SKM-1 treated with dmso at 0.1 percent for 144 hours (cell line): ENCODE data around the gene AGBL5.

ENCODE experiments used
- DNase-seq: peaks from one replicate; lab custom pipeline; 2025; ENCODE audit not compliant: unreplicated experiment; lab: John Stamatoyannopoulos, UW

AGBL5 gene, protein sequence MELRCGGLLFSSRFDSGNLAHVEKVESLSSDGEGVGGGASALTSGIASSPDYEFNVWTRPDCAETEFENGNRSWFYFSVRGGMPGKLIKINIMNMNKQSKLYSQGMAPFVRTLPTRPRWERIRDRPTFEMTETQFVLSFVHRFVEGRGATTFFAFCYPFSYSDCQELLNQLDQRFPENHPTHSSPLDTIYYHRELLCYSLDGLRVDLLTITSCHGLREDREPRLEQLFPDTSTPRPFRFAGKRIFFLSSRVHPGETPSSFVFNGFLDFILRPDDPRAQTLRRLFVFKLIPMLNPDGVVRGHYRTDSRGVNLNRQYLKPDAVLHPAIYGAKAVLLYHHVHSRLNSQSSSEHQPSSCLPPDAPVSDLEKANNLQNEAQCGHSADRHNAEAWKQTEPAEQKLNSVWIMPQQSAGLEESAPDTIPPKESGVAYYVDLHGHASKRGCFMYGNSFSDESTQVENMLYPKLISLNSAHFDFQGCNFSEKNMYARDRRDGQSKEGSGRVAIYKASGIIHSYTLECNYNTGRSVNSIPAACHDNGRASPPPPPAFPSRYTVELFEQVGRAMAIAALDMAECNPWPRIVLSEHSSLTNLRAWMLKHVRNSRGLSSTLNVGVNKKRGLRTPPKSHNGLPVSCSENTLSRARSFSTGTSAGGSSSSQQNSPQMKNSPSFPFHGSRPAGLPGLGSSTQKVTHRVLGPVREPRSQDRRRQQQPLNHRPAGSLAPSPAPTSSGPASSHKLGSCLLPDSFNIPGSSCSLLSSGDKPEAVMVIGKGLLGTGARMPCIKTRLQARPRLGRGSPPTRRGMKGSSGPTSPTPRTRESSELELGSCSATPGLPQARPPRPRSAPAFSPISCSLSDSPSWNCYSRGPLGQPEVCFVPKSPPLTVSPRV

GRCh38 chr2:27050996-27051901 lies at the start of gene AGBL5:
AGBL5 (plus strand) TSS chr2:27051668; CDS start chr2:27052959, 1,291 bp downstream.
- peak; percentile 92 for DNase-seq

DNA sequence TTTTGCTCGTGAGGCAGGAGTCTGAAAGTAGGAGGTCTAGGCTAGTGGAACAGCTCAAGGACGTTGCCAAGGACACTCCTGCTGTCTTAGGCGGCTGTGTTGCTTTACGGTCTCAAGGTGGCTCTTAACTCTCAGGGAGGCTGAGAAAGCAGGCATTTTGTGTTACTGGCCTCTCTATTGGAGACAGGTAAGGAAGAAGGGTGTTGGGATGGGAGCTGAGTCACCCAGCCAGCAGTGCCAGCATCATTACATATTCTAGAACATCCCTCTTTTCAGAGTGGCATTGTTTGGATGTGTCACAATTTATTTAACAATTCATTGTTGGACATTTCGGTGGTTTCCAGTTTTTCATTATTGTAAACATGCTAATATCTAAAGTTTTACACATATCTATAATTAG lies 49.5 kb upstream of the AGBL5 start:
- no peak for DNase-seq

DNA sequence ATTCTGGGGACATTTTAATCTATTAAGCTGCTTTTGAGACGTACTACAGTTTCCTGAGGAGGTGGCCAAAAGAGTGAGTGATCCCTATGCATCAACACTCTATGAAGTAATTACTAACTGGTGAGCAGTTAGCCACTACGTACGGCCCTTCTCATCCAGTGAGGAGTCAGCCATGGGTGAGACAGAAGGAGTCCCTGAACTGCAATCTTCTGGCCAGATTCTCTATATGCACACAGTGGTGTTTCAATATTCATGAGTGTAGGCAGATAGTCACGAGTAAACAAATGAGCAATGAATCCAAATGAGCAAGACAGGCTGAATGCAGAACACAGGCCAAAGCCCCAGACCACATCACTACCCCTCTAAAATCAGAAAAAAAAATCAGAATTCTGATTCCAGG lies 48.5 kb upstream of the AGBL5 start:
- DNase-seq, result no peak

DNA sequence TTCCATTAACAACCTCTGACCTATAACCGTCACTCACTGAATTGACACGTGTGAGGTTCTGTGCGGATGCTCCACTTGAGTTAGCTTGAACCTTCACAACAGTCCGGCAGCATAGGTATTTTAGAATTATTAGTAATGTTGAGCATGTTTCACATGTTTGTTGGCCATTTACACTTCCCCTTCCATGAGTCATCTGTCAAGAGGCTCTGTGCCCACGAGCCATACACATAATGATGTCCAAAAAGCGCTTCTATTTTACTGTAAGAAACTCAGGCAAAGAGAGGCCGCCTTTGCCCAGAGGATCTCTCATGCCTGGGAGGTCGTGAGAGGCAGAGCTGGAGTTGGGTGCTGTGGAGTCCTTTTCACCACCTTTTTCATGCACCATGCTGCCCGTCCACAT lies 47.6 kb upstream of the AGBL5 start:
- DNase-seq, result no peak

- no peak for DNase-seq
Observed at GRCh38 chr2:27006602-27007415, 44.7 kb upstream of the AGBL5 start.

DNA sequence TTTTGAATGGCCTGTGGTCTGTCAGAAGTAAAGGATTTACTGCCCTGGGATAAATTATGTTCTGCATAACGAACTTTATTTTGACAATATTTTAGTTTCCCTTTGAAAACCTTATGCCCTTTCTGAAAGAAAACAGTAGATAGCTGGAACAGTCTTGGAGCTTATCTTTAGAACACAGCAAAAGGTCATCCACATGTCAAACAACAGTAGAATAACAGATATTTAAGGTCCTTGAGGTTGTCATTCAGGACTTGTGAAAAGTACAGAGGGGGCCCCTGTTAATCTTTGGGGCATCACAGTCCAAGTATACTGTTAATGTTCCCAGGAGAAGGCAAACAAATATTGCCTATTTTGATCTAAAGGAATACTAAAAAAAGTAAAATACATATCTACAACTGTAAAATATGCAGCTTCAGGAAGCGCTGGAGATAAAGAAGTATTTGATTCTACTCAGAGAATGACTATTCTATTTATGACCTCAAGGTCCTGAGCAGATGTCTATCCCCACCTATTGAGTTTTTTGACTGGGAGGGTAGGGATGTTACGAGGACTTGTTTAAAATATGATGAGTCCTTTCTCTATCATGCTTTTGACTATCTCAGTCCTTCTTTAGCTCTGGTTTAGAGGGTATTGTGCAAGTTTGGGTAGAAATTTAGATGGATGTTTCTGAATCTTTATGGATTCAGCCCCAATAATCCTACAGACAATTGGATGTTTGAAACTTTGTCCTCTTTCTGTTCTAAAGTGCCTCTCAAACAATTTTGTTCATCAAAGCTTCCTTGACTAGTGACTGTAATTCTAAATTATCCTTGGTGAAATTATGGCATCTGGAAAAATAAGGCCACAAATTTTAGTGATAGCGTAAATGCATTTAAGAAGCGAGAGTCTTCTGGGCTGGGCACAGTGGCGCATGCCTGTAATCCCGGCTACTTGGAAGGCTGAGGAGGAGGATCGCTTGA lies 43.8 kb upstream of the AGBL5 start:
- no peak for DNase-seq

- DNase-seq, result no peak
Observed at GRCh38 chr2:27008678-27009077, 42.8 kb upstream of the AGBL5 start.

- no peak for DNase-seq
Observed at GRCh38 chr2:27009083-27009482, 42.4 kb upstream of the AGBL5 start.

DNA sequence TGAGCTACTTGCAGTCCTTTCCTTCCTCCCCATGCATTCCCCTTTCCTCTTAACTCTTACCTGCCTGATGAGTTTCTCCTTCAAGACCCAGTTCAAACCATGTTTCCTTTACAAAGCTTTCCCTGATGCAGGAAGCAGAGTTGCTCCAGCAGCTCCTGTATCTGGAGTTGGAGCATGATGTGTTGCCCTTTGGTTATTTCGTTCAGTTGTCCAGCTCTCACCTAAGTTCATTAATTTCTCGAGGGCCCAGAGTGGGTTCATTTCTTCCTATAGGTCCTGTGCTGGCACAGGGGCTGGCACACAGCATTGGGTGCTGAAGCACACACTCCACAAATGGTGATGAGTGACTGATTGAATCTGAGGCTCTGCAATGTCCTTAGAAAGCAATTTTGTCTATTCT lies 41.8 kb upstream of the AGBL5 start:
- no peak for DNase-seq

DNA sequence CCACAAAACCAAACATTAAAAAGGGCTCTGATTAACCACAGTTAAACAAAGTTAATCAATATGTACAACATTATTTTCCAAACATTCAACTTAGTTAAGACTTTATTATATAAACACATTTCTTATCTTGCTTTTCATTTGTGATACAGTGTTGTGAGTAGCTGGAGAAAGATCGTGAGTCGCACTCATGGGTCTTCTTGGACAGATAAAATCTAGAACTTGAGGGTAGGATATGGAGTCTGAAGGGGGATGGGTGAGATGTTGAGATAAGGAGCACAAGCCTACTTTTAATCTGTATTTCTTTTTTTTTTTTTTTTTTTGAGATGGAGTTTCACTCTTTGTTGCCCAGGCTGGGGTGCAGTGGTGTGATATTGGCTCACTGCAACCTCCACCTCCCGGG lies 41.3 kb upstream of the AGBL5 start:
- no peak for DNase-seq

GRCh38 chr2:27013738-27014137 lies 37.7 kb upstream of the AGBL5 start:
- no peak for DNase-seq

GRCh38 chr2:27014771-27015433 lies 36.6 kb upstream of the AGBL5 start:
- no peak for DNase-seq

GRCh38 chr2:27016801-27017325 lies 34.6 kb upstream of the AGBL5 start:
- DNase-seq, result peak; percentile 56

DNA sequence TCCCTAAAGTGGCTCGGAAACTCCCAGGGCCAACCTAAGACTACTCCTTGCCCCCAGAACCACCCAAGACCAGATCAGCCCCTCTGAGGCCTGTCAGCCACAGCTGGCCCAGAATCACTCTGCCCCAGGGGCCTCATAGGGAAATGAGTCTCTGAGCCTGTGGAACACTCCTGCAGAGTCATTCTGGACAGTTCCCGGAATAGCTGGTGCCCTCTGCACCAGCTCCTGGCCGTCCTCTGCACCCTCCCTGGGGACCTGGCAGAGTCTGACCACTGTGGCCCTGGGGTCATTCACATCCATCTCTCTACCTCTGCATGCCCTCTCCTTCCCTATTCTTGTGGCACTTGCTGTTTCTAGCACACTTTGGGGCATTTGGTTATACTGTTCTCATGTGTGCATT lies 33.3 kb upstream of the AGBL5 start:
- no peak for DNase-seq

DNA sequence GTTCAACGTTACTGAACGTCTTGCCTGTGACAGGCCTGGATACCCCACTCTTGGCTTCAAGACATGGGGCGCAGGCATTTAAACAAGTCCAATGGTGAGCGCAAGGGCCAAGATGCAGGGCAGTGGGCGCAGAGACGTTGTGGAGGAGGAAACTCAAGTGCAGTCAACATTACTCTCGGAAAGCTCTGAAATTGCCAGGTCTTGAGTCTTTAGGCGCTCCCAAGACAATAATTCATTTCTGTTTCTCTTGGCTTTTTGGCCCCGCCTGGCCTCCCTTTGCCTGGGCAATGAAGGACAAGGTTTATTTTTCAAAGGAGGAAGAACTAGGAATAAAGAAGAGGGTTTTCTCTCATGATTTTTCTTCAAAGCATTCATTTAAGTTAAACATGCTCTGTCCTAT lies 32.0 kb upstream of the AGBL5 start:
- no peak for DNase-seq

DNA sequence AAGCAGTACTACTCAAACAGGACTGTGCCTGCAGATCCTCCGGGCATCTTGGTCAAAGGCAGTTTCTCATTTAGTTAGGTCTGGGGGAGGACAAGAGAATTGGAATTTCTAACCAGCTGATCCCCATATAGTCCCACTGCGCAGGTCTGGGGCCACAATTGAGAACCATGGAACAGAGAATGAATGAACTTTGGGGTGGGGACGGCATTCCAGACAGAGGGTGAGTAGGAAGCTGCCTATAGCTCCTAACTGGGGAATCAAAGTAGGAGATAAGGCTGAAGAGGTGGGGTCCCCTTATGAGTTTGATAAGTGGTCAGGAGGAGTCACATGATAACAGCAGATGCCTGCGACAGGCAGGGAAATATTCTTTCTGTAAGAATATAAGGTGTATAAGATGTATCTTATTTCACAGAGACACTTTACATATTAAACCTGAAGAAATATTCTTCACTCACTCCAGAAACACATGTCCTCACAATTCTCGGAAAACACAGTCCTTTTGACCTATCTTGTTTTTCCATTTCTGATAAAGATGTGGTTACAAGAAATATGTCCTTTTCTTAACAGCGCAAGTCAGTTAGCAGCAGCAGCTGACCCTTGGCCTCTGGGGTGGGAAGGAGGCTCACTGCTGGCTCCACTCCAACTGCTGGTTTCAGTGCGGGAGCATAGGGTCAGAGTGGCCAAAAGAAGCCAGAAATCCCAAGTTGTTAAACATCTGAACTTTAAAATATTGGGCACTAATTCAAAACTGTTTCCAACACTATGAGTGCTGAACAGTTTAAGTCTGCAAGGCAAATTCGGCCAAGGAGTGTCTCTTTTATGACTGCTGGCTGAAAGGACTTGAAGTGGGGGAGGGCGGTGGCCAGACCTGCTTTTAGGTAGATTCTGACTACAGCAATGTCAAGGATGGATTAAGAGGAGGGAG lies 31.3 kb upstream of the AGBL5 start:
- no peak for DNase-seq
